Raji (cell line): Measurements from ENCODE around the gene PDE7B.

Experiments
- POLR2A ChIP-seq: IDR thresholded peaks from 2 replicates; pipeline ENCODE4 v1.6.1; 2011; ENCODE audit warnings: low read depth, low read length, control low read depth; ENCODE audit not compliant: insufficient read depth

The PDE7B gene

GRCh38 chr6:136090929-136091328, 239.4 kb downstream of the PDE7B start:
- no peak for TF ChIP-seq POLR2A

DNA sequence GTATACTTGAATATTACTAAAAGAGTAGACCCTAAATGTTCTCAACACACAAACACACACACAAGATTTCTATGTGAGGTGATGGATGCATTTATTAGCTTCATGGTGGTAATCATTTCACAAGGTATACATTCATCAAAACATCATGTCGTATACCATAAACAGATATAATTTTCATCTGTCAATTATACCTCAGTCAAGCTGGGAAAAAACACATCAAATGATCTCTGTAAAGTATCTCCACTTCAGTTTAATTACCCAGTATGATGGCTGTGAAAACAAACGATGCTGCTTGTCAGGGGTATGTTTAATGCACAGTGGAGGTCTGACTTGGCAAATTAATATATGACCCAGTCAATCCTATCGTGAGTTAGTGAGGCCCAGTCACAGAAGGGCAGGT, 241.4 kb downstream of the PDE7B start:
- TF ChIP-seq POLR2A = no peak

DNA sequence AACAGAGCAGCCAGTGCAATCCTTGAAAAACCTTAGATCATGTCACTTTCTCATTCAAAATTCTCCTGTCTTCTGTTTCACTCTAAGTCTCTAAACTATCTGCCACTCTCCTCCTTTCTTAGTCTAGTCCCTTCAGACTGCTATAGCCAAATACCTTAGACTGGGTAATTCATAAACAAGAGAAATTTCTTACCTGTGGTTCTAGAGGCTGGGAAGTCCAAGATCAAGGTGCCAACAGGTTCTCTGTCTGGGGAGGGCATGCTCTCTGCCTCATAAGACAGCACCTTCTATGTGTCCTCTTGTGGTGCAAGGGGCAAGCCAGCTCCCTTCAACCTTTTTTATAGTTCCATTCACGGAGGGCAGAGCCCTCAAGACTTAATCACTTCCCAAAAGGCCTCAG, 242.3 kb downstream of the PDE7B start:
- no peak for TF ChIP-seq POLR2A

DNA sequence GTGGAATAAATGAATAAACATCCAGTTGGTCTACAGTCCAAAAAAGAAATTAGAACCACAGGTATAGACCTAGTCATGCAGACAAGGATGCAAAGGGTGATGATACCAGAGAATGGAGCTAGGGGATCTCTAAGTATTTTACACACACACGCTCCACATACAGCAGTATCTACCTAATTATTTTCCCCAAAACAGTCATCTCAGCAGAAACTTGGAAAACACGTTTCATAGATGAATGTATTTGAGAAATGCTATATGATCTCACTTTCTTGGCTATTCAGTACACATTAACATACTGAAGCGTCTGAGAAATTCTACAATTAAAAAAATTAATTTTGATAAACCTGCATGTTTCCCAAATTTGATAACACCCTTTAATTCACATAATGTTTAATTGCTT, 243.3 kb downstream of the PDE7B start:
- no peak for TF ChIP-seq POLR2A

- TF ChIP-seq POLR2A = no peak
Measured at GRCh38 chr6:136095986-136096385, 244.5 kb downstream of the PDE7B start.

DNA sequence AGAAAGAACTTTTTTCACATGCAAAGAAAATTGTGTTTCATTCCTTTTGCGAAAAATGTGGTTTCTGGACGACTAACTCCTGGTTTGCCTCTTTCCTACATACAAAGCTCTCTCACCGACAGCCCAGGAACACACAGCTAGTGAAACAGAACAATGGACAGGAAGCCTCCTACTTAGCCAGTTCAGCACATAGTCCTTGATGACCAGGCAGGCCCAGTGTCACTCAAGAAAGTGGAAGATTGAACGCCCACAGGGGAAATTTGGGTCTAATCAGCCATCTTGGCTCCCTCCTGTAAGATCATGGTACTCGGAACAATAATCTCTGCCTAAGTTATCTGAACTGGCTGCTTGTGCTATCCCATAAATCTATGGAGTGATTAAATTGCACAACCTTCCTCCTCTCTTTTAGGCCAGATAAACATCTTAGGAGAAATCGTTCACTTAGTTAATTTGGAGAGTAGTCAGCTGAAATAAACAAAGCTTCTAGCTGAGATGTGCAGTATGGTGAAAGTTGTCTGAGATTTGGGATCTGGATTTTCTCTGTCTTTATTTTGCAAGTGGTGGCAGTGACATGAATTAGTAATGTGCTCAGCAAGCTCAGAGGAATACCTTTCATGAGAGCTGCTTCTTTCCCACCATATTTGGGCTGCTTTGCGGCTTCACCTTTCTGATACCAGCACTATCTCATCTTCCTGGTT, 251.6 kb downstream of the PDE7B start:
- no peak for TF ChIP-seq POLR2A

DNA sequence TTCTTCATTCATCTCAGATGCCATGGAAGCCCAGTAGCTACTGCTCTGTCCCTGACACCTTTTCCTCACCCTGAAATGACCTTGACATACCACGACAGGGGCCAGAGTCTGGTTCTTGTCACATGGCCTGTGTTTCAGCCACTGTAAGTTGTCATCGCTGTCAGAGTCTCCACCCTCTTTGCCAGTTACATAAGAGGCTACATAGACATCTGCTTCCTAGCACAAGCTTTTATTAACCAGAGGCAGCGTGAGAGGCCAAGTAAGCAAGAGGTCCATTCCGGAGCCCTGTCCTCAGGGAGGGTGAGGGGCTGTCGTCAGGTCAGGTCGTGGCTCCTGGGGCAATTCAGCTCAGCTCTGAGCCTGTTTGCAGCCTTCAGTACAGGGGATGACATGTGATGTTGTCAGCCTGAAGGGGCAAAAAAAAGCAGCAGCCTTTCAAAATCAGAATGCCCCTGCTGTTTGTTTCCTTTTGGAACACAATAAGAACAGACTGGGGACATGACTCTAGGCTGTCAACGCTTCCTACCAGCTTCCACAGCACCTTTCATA, 252.3 kb downstream of the PDE7B start:
- no peak for TF ChIP-seq POLR2A

- TF ChIP-seq POLR2A = no peak
Measured at GRCh38 chr6:136104556-136104955, 253.1 kb downstream of the PDE7B start.

DNA sequence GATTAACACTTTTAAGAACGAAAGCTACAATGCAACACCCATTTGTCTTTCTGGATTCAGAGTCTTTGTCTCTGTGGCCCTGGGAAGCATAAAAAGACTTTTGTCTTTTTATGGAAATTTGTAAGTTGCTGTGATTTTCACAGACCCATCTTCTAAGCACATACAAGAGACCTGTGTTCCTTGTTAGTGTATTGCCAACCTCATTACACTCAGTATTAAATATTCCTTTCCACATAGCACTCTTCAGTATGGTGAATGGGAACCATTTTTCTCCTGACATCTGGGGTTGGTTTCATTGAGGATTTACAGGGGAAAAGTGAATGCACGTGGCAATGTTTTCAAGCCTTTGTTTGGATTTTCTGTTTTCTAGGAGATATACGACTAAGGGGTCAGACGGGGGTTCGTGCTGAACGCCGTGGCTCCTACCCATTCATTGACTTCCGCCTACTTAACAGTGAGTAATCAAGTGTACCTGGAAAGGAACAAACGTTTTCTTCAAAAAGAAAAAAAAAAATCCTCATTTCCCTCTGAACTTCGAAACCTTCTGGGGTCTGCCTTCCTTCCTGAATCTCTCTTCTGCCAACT, 257.0 kb downstream of the PDE7B start:
- TF ChIP-seq POLR2A = no peak

- no peak for TF ChIP-seq POLR2A
Measured at GRCh38 chr6:136111831-136112230, 260.3 kb downstream of the PDE7B start.

GRCh38 chr6:136112262-136112661, 260.8 kb downstream of the PDE7B start:
- TF ChIP-seq POLR2A = no peak

GRCh38 chr6:136113736-136114173, 262.3 kb downstream of the PDE7B start:
- no peak for TF ChIP-seq POLR2A

DNA sequence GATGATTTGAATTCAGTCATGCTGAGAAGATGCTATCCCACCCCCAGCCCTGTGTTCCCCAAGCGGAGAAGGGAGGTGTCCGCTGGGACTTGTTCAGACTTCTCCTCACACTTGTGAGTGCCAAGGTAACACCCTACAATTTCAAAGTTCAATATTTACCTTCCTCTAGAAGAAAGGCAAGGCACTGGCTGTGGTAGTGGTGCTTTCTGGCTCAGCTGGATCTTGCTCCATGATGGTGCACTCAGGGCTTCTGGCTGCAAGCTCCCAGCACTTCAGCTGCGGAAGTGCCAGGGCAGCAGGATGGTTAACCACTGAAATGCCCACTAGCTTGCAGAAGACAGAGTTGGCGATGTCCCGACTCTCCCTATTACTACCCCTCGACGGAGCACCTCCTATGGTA, 263.2 kb downstream of the PDE7B start:
- no peak for TF ChIP-seq POLR2A

- TF ChIP-seq POLR2A = no peak
Measured at GRCh38 chr6:136115941-136116340, 264.4 kb downstream of the PDE7B start.

DNA sequence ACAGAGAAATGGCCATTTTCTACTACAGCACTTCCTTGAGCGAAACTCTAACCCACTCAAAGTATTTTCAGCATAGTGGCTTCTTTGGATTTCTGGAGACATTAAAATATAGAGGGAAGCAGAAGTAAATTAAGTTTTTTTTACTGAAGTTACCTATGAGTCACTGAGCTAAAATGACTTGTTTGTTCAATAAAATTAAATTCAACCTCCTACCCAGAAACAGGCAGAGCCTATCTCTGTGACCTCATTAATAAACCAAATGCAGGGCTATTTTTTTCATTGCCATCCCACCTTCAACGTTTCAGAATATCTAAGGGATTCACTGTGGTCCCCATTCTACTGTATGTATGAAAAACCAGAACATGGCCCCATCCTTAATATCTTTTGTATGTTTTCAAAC, 265.6 kb downstream of the PDE7B start:
- TF ChIP-seq POLR2A = no peak

- no peak for TF ChIP-seq POLR2A
Measured at GRCh38 chr6:136118787-136119186, 267.3 kb downstream of the PDE7B start.
